ENCODE data around the gene GPAT3.
"Not testable (repeated sequence)": the region's sequence is repeated elsewhere in the genome, so short reads cannot be mapped to it uniquely, and the experiment has no call there.

The GPAT3 gene

GRCh38 chr4:83603129-83603528, 67.2 kb downstream of the GPAT3 start:
- DNase-seq (ENCODE audit: low spot score): no peak

- DNase-seq (ENCODE audit: low spot score): no peak
These were observed 68.4 kb downstream of the GPAT3 start for GRCh38 chr4:83604321-83604720.

GRCh38 chr4:83605210-83605609, 69.3 kb downstream of the GPAT3 start:
- no peak for DNase-seq (ENCODE audit: low spot score)

- DNase-seq (ENCODE audit: low spot score): no peak
These were observed 69.8 kb downstream of the GPAT3 start for GRCh38 chr4:83605744-83606172.

- no peak for DNase-seq (ENCODE audit: low spot score)
These were observed 70.6 kb downstream of the GPAT3 start for GRCh38 chr4:83606460-83606859.

GRCh38 chr4:83606898-83607297, 71.0 kb downstream of the GPAT3 start:
- no peak for DNase-seq (ENCODE audit: low spot score)

- no peak for DNase-seq (ENCODE audit: low spot score)
These were observed 73.5 kb downstream of the GPAT3 start for GRCh38 chr4:83609365-83609764.

GRCh38 chr4:83610729-83611128, 74.8 kb downstream of the GPAT3 start:
- DNase-seq (ENCODE audit: low spot score): no peak

GRCh38 chr4:83613023-83613422, 77.1 kb downstream of the GPAT3 start:
- DNase-seq (ENCODE audit: low spot score): no peak

- DNase-seq (ENCODE audit: low spot score): no peak
These were observed 78.1 kb downstream of the GPAT3 start for GRCh38 chr4:83613994-83614393.

- DNase-seq (ENCODE audit: low spot score): no peak
These were observed 80.3 kb downstream of the GPAT3 start for GRCh38 chr4:83616252-83616651.

GRCh38 chr4:83617371-83618035, 81.6 kb downstream of the GPAT3 start:
- DNase-seq (ENCODE audit: low spot score): no peak

GRCh38 chr4:83618431-83618830, 82.5 kb downstream of the GPAT3 start:
- DNase-seq (ENCODE audit: low spot score): peak; percentile 82

GRCh38 chr4:83618991-83619645, 83.2 kb downstream of the GPAT3 start:
- peak; percentile 70 for DNase-seq (ENCODE audit: low spot score)

- not testable (repeated sequence) for DNase-seq (ENCODE audit: low spot score)
These were observed 86.2 kb downstream of the GPAT3 start for GRCh38 chr4:83622127-83622526.

GRCh38 chr4:83625821-83626220, 89.9 kb downstream of the GPAT3 start:
- no peak for DNase-seq (ENCODE audit: low spot score)

GRCh38 chr4:83626245-83626836, 90.4 kb downstream of the GPAT3 start:
- no peak for DNase-seq (ENCODE audit: low spot score)

- DNase-seq (ENCODE audit: low spot score): peak; percentile 84
These were observed 94.2 kb downstream of the GPAT3 start for GRCh38 chr4:83629945-83630721.

- DNase-seq (ENCODE audit: low spot score): no peak
These were observed 95.2 kb downstream of the GPAT3 start for GRCh38 chr4:83631066-83631465.

- no peak for DNase-seq (ENCODE audit: low spot score)
These were observed 101.0 kb downstream of the GPAT3 start for GRCh38 chr4:83636930-83637329.

- DNase-seq (ENCODE audit: low spot score): peak; percentile 79
These were observed 104.1 kb downstream of the GPAT3 start for GRCh38 chr4:83639849-83640493.

GRCh38 chr4:83643036-83643435, 107.1 kb downstream of the GPAT3 start:
- DNase-seq (ENCODE audit: low spot score): no peak

All from LoVo (cell line).